Measurements from ENCODE around the gene PON2. TPM values are rescaled to one million over a fixed set of nuclear protein-coding genes. Genes with fewer than 3 reads are reported as not detected.

Gene PON2
- total and polyA plus RNA-seq, 2 of the 13 experiments (the other 11 are each of a cell fraction or from before 2014, with no cell fraction given) = 202 to 217 TPM

DNA sequence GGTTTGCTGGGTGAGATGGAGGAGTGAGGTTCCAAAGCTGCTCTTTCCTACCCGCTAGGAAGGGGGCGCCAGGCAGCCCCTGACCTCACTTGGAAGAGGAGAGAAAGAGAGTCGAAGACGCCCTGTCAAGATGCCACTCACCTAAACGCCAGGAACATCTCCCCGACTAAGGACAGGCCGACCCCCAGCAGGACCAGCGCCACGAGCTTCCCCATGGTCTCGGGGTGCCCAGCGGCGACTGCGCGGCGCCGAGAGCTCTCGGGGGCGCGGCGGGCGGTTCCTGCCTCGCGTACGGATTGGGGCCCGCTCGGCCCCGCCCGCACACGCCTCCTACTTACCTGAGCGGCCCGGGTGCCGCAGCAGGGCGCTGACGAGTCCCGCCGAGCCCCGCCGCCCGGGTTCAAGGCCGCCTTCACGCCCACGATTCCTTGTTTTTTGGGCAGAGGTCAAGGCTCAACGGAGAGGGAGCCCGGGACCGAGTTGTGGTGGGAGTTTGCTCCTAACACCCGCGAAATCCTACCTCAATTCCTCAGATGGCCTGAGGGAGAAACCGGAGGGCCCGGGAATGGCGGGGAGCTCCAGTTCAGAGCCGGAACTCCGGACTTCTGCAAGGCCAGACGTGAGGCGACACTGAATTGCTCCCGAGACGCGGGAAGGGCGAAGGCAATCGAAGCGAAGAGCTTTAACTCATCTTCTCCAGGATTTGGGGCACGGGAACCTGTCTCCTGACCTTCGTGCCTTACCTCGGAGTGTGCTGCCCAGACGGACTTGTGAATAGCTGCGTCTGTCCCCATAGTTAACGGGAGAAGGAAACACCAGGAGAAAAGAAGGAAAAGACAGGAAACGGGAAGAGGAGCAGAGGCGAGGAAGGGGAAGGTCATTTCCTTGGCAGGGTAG is 38.4 kb downstream of the PON2 start, which contains the start of gene PON3 (continued):
- TF ChIP-seq DMTF1 (CRISPR knock-in tag; IDR thresholded peaks at IDR 0.05) (no peak), ZNF562 (CRISPR knock-in tag; IDR thresholded peaks at IDR 0.05; ENCODE audit: borderline replicate concordance) (0 out of 2 replicates have a peak, but pooled peaks have one; percentile 24), HOXA3 (CRISPR knock-in tag; IDR thresholded peaks at IDR 0.05) (peak; percentile 63), ZC3H4 (CRISPR knock-in tag; IDR thresholded peaks at IDR 0.05; ENCODE audit: borderline replicate concordance) (no peak), ZNF234 (CRISPR knock-in tag; conservative IDR thresholded peaks at IDR 0.05) (no peak), PAX8 (CRISPR knock-in tag; IDR thresholded peaks at IDR 0.05; ENCODE audit: borderline replicate concordance) (0 out of 2 replicates have a peak, but pooled peaks have one; percentile 59), ZNF296 (CRISPR knock-in tag; conservative IDR thresholded peaks at IDR 0.05) (no peak), ZNF501 (CRISPR knock-in tag; IDR thresholded peaks at IDR 0.05) (peak; percentile 70), ZNF567 (CRISPR knock-in tag; IDR thresholded peaks at IDR 0.05; ENCODE audit: borderline replicate concordance) (no peak), SMAD9 (CRISPR knock-in tag; IDR thresholded peaks at IDR 0.05) (no peak), ZNF776 (CRISPR knock-in tag; IDR thresholded peaks at IDR 0.05) (peak; percentile 81; the same call in 1 of the 2 replicates), ZNF10 (CRISPR knock-in tag; IDR thresholded peaks at IDR 0.05; ENCODE audit: borderline replicate concordance, low read depth) (no peak), CREBL2 (CRISPR knock-in tag; IDR thresholded peaks at IDR 0.05; ENCODE audit: borderline replicate concordance) (no peak), MTA1 (CRISPR knock-in tag; IDR thresholded peaks at IDR 0.05; ENCODE audit: borderline replicate concordance) (peak; percentile 74; the same call in 1 of the 2 replicates), ZZZ3 (CRISPR knock-in tag; IDR thresholded peaks at IDR 0.05; ENCODE audit: borderline replicate concordance) (no peak), ZNF484 (CRISPR knock-in tag; IDR thresholded peaks at IDR 0.05; ENCODE audit: borderline replicate concordance, low read depth) (no peak), ZNF839 (CRISPR knock-in tag; IDR thresholded peaks at IDR 0.05; ENCODE audit: borderline replicate concordance) (no peak), ADNP (CRISPR knock-in tag; IDR thresholded peaks at IDR 0.05) (no peak), ZNF333 (CRISPR knock-in tag; IDR thresholded peaks at IDR 0.05; ENCODE audit: borderline replicate concordance) (peak; percentile 93; the same call in 1 of the 2 replicates), AHR (CRISPR knock-in tag; IDR thresholded peaks at IDR 0.05) (peak; percentile 65; the same call in 1 of the 2 replicates), WIZ (CRISPR knock-in tag; IDR thresholded peaks at IDR 0.05) (no peak)
- TF ChIP-seq, protein P1, sequence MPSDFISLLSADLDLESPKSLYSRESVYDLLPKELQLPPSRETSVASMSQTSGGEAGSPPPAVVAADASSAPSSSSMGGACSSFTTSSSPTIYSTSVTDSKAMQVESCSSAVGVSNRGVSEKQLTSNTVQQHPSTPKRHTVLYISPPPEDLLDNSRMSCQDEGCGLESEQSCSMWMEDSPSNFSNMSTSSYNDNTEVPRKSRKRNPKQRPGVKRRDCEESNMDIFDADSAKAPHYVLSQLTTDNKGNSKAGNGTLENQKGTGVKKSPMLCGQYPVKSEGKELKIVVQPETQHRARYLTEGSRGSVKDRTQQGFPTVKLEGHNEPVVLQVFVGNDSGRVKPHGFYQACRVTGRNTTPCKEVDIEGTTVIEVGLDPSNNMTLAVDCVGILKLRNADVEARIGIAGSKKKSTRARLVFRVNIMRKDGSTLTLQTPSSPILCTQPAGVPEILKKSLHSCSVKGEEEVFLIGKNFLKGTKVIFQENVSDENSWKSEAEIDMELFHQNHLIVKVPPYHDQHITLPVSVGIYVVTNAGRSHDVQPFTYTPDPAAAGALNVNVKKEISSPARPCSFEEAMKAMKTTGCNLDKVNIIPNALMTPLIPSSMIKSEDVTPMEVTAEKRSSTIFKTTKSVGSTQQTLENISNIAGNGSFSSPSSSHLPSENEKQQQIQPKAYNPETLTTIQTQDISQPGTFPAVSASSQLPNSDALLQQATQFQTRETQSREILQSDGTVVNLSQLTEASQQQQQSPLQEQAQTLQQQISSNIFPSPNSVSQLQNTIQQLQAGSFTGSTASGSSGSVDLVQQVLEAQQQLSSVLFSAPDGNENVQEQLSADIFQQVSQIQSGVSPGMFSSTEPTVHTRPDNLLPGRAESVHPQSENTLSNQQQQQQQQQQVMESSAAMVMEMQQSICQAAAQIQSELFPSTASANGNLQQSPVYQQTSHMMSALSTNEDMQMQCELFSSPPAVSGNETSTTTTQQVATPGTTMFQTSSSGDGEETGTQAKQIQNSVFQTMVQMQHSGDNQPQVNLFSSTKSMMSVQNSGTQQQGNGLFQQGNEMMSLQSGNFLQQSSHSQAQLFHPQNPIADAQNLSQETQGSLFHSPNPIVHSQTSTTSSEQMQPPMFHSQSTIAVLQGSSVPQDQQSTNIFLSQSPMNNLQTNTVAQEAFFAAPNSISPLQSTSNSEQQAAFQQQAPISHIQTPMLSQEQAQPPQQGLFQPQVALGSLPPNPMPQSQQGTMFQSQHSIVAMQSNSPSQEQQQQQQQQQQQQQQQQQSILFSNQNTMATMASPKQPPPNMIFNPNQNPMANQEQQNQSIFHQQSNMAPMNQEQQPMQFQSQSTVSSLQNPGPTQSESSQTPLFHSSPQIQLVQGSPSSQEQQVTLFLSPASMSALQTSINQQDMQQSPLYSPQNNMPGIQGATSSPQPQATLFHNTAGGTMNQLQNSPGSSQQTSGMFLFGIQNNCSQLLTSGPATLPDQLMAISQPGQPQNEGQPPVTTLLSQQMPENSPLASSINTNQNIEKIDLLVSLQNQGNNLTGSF (CRISPR knock-in tag; IDR thresholded peaks at IDR 0.05) = 0 out of 2 replicates have a peak, but pooled peaks have one; percentile 32

All from HepG2 (cell line).